ENCODE data around the gene CSNK1A1. TPM values are rescaled to one million over a fixed set of nuclear protein-coding genes. Genes with fewer than 3 reads are reported as not detected.

The CSNK1A1 gene
- total RNA-seq, 3 donors from 2014 or later, result 151 to 350 (median 287) TPM

- TF ChIP-seq POLR2A (IDR thresholded peaks at IDR 0.05) (no peak), POLR2AphosphoS5 (IDR thresholded peaks at IDR 0.05) (no peak), CTCF (IDR thresholded peaks at IDR 0.05) (no peak)
- Histone ChIP-seq H3K4me1 (peaks cover 0 to 17% of the 10 kb centered on the region in 2 donors), H3K9me3 (no peaks in the 10 kb centered on the region), H3K27ac (no peak overlapping the region), H3K27me3 (no peaks in the 10 kb centered on the region), H3K36me3 (no peaks in the 10 kb centered on the region), H3K4me3 (no peak overlapping the region)
- intact Hi-C loops (cut with DNase I; ENCODE audit: low total_unique reads), result no loop called here
- no peak for DNase-seq (ENCODE audit: low spot score in 2 of 2)
Observed at GRCh38 chr5:149532413-149532812, 18.8 kb downstream of the CSNK1A1 start.

- TF ChIP-seq POLR2AphosphoS5 (IDR thresholded peaks at IDR 0.05) (no peak), CTCF (IDR thresholded peaks at IDR 0.05) (no peak)
- intact Hi-C loops (cut with DNase I; ENCODE audit: low total_unique reads), result no loop called here
- no peak overlapping the region for H3K27ac ChIP-seq
- H3K4me1 ChIP-seq, result peaks cover 0 to 17% of the 10 kb centered on the region in 2 donors
- H3K36me3 ChIP-seq, result no peaks in the 10 kb centered on the region
- H3K27me3 ChIP-seq, result no peaks in the 10 kb centered on the region
- H3K4me3 ChIP-seq, result no peak overlapping the region
- no peak for DNase-seq (ENCODE audit: low spot score in 2 of 2)
- H3K9me3 ChIP-seq, result no peaks in the 10 kb centered on the region
Observed at GRCh38 chr5:149529463-149529862, 21.8 kb downstream of the CSNK1A1 start.

GRCh38 chr5:149528281-149529060, 22.8 kb downstream of the CSNK1A1 start:
- TF ChIP-seq POLR2A (IDR thresholded peaks at IDR 0.05), result no peak
- no peak for TF ChIP-seq CTCF (IDR thresholded peaks at IDR 0.05)
- no peak for TF ChIP-seq POLR2AphosphoS5 (IDR thresholded peaks at IDR 0.05)
- Histone ChIP-seq H3K27ac (peak overlapping the region in 1 of 2 donors; percentile 59), H3K9me3 (no peaks in the 10 kb centered on the region), H3K4me1 (peaks cover 0 to 17% of the 10 kb centered on the region in 2 donors), H3K27me3 (no peaks in the 10 kb centered on the region), H3K4me3 (no peak overlapping the region), H3K36me3 (no peaks in the 10 kb centered on the region)
- no peak for DNase-seq (ENCODE audit: low spot score in 2 of 2)
- intact Hi-C loops (cut with DNase I; ENCODE audit: low total_unique reads), result no loop called here

GRCh38 chr5:149526845-149527590, 24.2 kb downstream of the CSNK1A1 start:
- Histone ChIP-seq H3K27ac (peak overlapping the region; percentile 28 to 59), H3K36me3 (no peaks in the 10 kb centered on the region), H3K9me3 (no peaks in the 10 kb centered on the region), H3K4me1 (peaks cover 0 to 17% of the 10 kb centered on the region in 2 donors), H3K27me3 (no peaks in the 10 kb centered on the region), H3K4me3 (peak overlapping the region in 1 of 3 donors; percentile 36)
- no peak for DNase-seq (ENCODE audit: low spot score in 2 of 2)
- TF ChIP-seq POLR2A (IDR thresholded peaks at IDR 0.05) (no peak), POLR2AphosphoS5 (IDR thresholded peaks at IDR 0.05) (no peak), CTCF (IDR thresholded peaks at IDR 0.05) (no peak)
- intact Hi-C loops (cut with DNase I; ENCODE audit: low total_unique reads), result no loop called here
